Mesenchymal stem cell (in vitro differentiated cells and primary cell): Measurements from ENCODE around the gene CIAO2B.

Experiments used
- DNase-seq: peaks from one replicate; pipeline ENCODE4 v3.0.0-alpha.2; 2013
- H2AFZ ChIP-seq: one replicate; pipeline ENCODE4 v1.6.1; 2013; ENCODE audit warnings: low read depth, mild to moderate bottlenecking, control low read depth, inconsistent platforms, low read length, moderate library complexity
- H2AK5ac ChIP-seq: 2 replicates; pipeline ENCODE4 v1.6.1; 2013; ENCODE audit warnings: low read length, moderate library complexity, mild to moderate bottlenecking, inconsistent platforms; ENCODE audit not compliant: severe bottlenecking
- H2BK120ac ChIP-seq: one replicate; pipeline ENCODE4 v1.6.1; 2013; ENCODE audit warnings: low read depth, mild to moderate bottlenecking, inconsistent platforms, low read length, moderate library complexity
- H2BK12ac ChIP-seq, 2 experiments: one replicate each; pipeline ENCODE4 v1.6.1; 2013; ENCODE audit warnings: inconsistent platforms in 2 of 2, low read length in 2 of 2, mild to moderate bottlenecking in 2 of 2, moderate library complexity in 2 of 2, control low read depth in 1 of 2
- H2BK15ac ChIP-seq: one replicate; pipeline ENCODE4 v1.6.1; 2013; ENCODE audit warnings: mild to moderate bottlenecking, low read depth, inconsistent platforms; ENCODE audit not compliant: poor library complexity, severe bottlenecking
- H2BK5ac ChIP-seq: 2 replicates; pipeline ENCODE4 v1.6.1; 2013; ENCODE audit warnings: low read depth, mild to moderate bottlenecking, low read length, control low read depth, inconsistent platforms; ENCODE audit not compliant: poor library complexity, severe bottlenecking
- H3K14ac ChIP-seq, 2 experiments: one replicate each; pipeline ENCODE4 v1.6.1; 2013; ENCODE audit warnings: inconsistent platforms in 2 of 2, low read length in 2 of 2, control low read depth in 1 of 2, mild to moderate bottlenecking in 1 of 2, moderate library complexity in 1 of 2
- H3K18ac ChIP-seq, 2 experiments: one replicate each; pipeline ENCODE4 v1.6.1; 2013; ENCODE audit warnings: inconsistent platforms in 2 of 2, low read length in 2 of 2, control low read depth in 1 of 2, low read depth in 1 of 2, mild to moderate bottlenecking in 1 of 2
- H3K23ac ChIP-seq, 2 experiments: one replicate each; pipeline ENCODE4 v1.6.1; 2013; ENCODE audit warnings: inconsistent platforms in 2 of 2, low read length in 2 of 2, mild to moderate bottlenecking in 2 of 2, moderate library complexity in 2 of 2, control low read depth in 1 of 2
- H3K27ac ChIP-seq: 2 replicates; pipeline ENCODE4 v1.5.1; 2013; ENCODE audit warnings: mild to moderate bottlenecking, moderate library complexity, low read length, control low read depth, inconsistent platforms; ENCODE audit not compliant: poor library complexity, severe bottlenecking
- H3K27me3 ChIP-seq, 2 experiments: 2 replicates each; pipeline versions ENCODE4 v1.6.1 to v1.7.0; 2013; ENCODE audit warnings: low read length in 2 of 2, mild to moderate bottlenecking in 2 of 2, moderate library complexity in 2 of 2, control low read depth in 1 of 2, inconsistent platforms in 1 of 2; ENCODE audit not compliant: control insufficient read depth in 1 of 2, insufficient read depth in 1 of 2
- H3K36me3 ChIP-seq, 2 experiments: 2 replicates each; pipeline versions ENCODE4 v1.6.1 to v1.7.0; 2013; ENCODE audit warnings: low read length in 2 of 2, control low read depth in 1 of 2, inconsistent platforms in 1 of 2, low read depth in 1 of 2, mild to moderate bottlenecking in 1 of 2; ENCODE audit not compliant: insufficient read depth in 2 of 2, control insufficient read depth in 1 of 2
- H3K4ac ChIP-seq, 2 experiments: one replicate each; pipeline ENCODE4 v1.6.1; 2013; ENCODE audit warnings: inconsistent platforms in 2 of 2, low read length in 2 of 2, mild to moderate bottlenecking in 2 of 2, moderate library complexity in 2 of 2, control low read depth in 1 of 2, low read depth in 1 of 2
- H3K4me1 ChIP-seq: 2 replicates; pipeline ENCODE4 v1.6.1; 2013; ENCODE audit warnings: low read depth, low read length, control low read depth; ENCODE audit not compliant: control insufficient read depth, insufficient read depth
- H3K4me2 ChIP-seq: 2 replicates; pipeline ENCODE4 v1.6.1; 2013; ENCODE audit warnings: low read length, mild to moderate bottlenecking, inconsistent platforms; ENCODE audit not compliant: poor library complexity, severe bottlenecking
- H3K4me3 ChIP-seq, 2 experiments: 2 replicates each; pipeline versions ENCODE4 v1.5.1 to v1.7.0; 2013; ENCODE audit warnings: low read length in 2 of 2, mild to moderate bottlenecking in 2 of 2, control low read depth in 1 of 2, low read depth in 1 of 2; ENCODE audit not compliant: insufficient read depth in 1 of 2
- H3K79me1 ChIP-seq: replicated peaks from 2 replicates; pipeline ENCODE4 v1.6.1; 2013; ENCODE audit warnings: mild to moderate bottlenecking, control low read depth, low read length, inconsistent platforms; ENCODE audit not compliant: poor library complexity, severe bottlenecking
- H3K9ac ChIP-seq: 2 replicates; pipeline ENCODE4 v1.7.0; 2013; ENCODE audit warnings: mild to moderate bottlenecking, low read length, moderate library complexity
- H3K9me3 ChIP-seq: 2 replicates; pipeline ENCODE4 v1.7.0; 2013; ENCODE audit warnings: mild to moderate bottlenecking, low read length; ENCODE audit not compliant: control insufficient read depth
- H4K8ac ChIP-seq: one replicate; pipeline ENCODE4 v1.6.1; 2013; ENCODE audit warnings: inconsistent platforms, mild to moderate bottlenecking, low read length, moderate library complexity
- H4K91ac ChIP-seq: one replicate; pipeline ENCODE4 v1.6.1; 2013; ENCODE audit warnings: mild to moderate bottlenecking, low read length, inconsistent platforms
- whole genome bisulfite sequencing: methylation state at CpG from one replicate; pipeline ENCODE4 v1.1.7; 2013; ENCODE audit warnings: mixed read lengths; 5-methylcytosine and 5-hydroxymethylcytosine counted together

CIAO2B gene

DNA sequence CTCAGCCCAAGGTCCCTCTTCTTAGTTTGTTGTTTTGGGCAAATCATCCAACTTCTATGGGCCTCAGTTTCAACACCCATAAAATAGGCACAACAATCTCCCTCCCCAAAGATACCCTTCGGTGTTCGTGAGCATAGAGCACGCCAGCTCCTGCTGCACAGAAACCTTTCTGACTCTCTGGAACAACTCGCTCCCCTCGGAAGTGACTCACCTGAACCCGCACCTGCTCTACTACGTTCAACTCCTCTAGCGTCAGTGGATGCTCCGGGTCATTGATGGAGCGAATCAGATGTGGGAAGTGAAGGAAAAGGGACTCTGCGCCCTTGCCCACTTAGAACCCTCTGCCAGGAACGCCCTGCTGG is 445 bp downstream of the CIAO2B start:
- no peak for DNase-seq
- H3K4me2 ChIP-seq, result peak overlapping the region; percentile 65
- H2BK120ac ChIP-seq, result peak overlapping the region; percentile 69
- H3K4me1 ChIP-seq, result peaks cover 29% of the 10 kb centered on the region
- peak overlapping the region in 1 of 2 experiments; percentile 34 for H3K23ac ChIP-seq
- peak overlapping the region; percentile 67 for H2AFZ ChIP-seq
- peak overlapping the region; percentile 94 to 99 for H3K4me3 ChIP-seq
- H2BK12ac ChIP-seq, result peak overlapping the region in 1 of 2 experiments; percentile 24
- H3K9ac ChIP-seq, result peak overlapping the region; percentile 100
- peak overlapping the region; percentile 57 to 95 for H3K4ac ChIP-seq
- H3K27me3 ChIP-seq, result no peaks in the 10 kb centered on the region
- 4% methylated on average over 9 of the region's 12 CpGs for WGBS
- peak overlapping the region; percentile 94 for H4K91ac ChIP-seq
- H2BK15ac ChIP-seq, result peak overlapping the region; percentile 71
- peak overlapping the region; percentile 40 for H3K27ac ChIP-seq
- H3K36me3 ChIP-seq, result peaks cover 26 to 35% of the 10 kb centered on the region in 2 experiments
- H4K8ac ChIP-seq, result peak overlapping the region; percentile 96
- peaks cover 27% of the 10 kb centered on the region for H3K79me1 ChIP-seq
- H2BK5ac ChIP-seq, result peak overlapping the region; percentile 15
- peak overlapping the region in 1 of 2 experiments; percentile 87 for H3K14ac ChIP-seq
- H2AK5ac ChIP-seq, result peak overlapping the region; percentile 68
- H3K9me3 ChIP-seq, result no peaks in the 10 kb centered on the region
- H3K18ac ChIP-seq, result peak overlapping the region; percentile 86 to 98

DNA sequence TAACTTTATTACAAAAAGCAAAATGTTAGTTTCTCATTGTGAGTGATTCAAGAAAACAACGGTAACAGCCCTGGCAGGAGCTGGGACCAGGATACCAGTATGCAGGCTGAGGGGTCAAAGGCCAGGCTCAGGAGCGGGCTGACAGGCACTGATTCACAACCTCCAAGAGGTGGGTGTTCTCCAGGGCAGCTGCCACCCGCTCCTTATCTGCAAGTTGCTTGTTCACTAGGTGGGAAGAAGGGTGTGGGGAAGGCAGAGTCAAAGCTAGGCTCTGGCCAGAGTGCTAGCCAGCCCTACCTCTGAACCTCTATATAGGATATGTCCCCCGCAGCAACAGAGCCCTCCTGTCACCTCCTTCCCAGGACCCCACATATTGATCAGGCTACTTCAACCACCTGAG is 2.1 kb downstream of the CIAO2B start:
- no peak overlapping the region for H2BK12ac ChIP-seq
- H3K79me1 ChIP-seq, result peaks cover 16% of the 10 kb centered on the region
- no peak overlapping the region for H3K4me2 ChIP-seq
- WGBS, result 95% methylated on average over 4 of the region's 4 CpGs
- H3K9me3 ChIP-seq, result no peaks in the 10 kb centered on the region
- no peak overlapping the region for H2AK5ac ChIP-seq
- no peaks in the 10 kb centered on the region for H3K27me3 ChIP-seq
- H4K8ac ChIP-seq, result no peak overlapping the region
- no peak overlapping the region for H3K23ac ChIP-seq
- no peak overlapping the region for H2BK5ac ChIP-seq
- no peak overlapping the region for H3K14ac ChIP-seq
- no peak overlapping the region for H3K27ac ChIP-seq
- DNase-seq, result no peak
- no peak overlapping the region for H3K4me3 ChIP-seq
- H2AFZ ChIP-seq, result no peak overlapping the region
- H3K9ac ChIP-seq, result no peak overlapping the region
- no peak overlapping the region for H3K18ac ChIP-seq
- no peak overlapping the region for H2BK120ac ChIP-seq
- no peak overlapping the region for H4K91ac ChIP-seq
- no peak overlapping the region for H2BK15ac ChIP-seq
- H3K36me3 ChIP-seq, result peaks cover 14 to 18% of the 10 kb centered on the region in 2 experiments
- H3K4ac ChIP-seq, result no peak overlapping the region
- peaks cover 43% of the 10 kb centered on the region for H3K4me1 ChIP-seq

- Histone ChIP-seq H3K79me1 (peaks cover 16% of the 10 kb centered on the region), H3K4me2 (no peak overlapping the region), H3K9ac (no peak overlapping the region), H3K4me1 (peaks cover 47% of the 10 kb centered on the region), H3K9me3 (no peaks in the 10 kb centered on the region), H2AFZ (no peak overlapping the region), H3K14ac (no peak overlapping the region), H3K27ac (no peak overlapping the region), H3K4me3 (no peak overlapping the region), H2BK120ac (no peak overlapping the region), H2BK12ac (no peak overlapping the region), H2AK5ac (no peak overlapping the region), H4K91ac (no peak overlapping the region), H3K18ac (no peak overlapping the region), H3K4ac (no peak overlapping the region), H4K8ac (no peak overlapping the region), H3K27me3 (no peaks in the 10 kb centered on the region), H2BK15ac (no peak overlapping the region), H3K36me3 (peaks cover 14 to 15% of the 10 kb centered on the region in 2 experiments), H3K23ac (no peak overlapping the region), H2BK5ac (no peak overlapping the region)
- 96% methylated on average over 2 of the region's 2 CpGs for WGBS
- DNase-seq, result no peak
Observed at GRCh38 chr16:66931665-66932064, 2.5 kb downstream of the CIAO2B start.

DNA sequence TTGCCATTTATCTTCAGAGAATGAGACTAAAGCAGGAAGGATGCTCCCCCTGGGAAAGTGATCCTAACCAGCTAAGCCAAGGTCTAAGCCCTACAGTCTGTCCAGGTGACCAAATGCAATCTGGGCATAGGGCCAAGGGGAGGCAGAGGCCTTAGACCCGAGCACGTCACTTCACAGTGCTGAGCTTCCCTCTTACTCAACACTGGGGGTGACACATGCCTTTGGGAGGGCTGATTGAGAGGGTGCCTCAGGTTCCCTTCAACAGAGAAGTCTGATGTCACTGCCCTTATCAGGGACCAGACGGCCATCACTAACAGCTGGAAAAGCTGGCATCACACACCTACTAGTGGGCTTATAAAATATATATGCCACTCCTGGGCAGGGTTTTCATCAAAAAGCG is 4.0 kb downstream of the CIAO2B start:
- Histone ChIP-seq H3K4ac (no peak overlapping the region), H3K9ac (no peak overlapping the region)
- WGBS, result 91% methylated on average over 3 of the region's 4 CpGs

More for the DNA sequence above, 4.0 kb downstream of the CIAO2B start:
- Histone ChIP-seq H2BK120ac (no peak overlapping the region), H3K23ac (no peak overlapping the region), H3K14ac (no peak overlapping the region), H2AK5ac (no peak overlapping the region), H3K27ac (no peak overlapping the region), H2BK15ac (no peak overlapping the region), H3K4me2 (no peak overlapping the region), H3K79me1 (peaks cover 8% of the 10 kb centered on the region), H2BK5ac (no peak overlapping the region), H3K36me3 (peaks cover 14 to 15% of the 10 kb centered on the region in 2 experiments), H3K18ac (no peak overlapping the region), H3K4me3 (no peak overlapping the region), H4K91ac (no peak overlapping the region), H2AFZ (no peak overlapping the region), H3K9me3 (no peaks in the 10 kb centered on the region), H4K8ac (no peak overlapping the region), H3K4me1 (peaks cover 46% of the 10 kb centered on the region), H2BK12ac (no peak overlapping the region), H3K27me3 (peaks cover 0 to 4% of the 10 kb centered on the region in 2 experiments)
- DNase-seq, result peak; percentile 63
